ENCODE data around the gene CFAP299.

DNA sequence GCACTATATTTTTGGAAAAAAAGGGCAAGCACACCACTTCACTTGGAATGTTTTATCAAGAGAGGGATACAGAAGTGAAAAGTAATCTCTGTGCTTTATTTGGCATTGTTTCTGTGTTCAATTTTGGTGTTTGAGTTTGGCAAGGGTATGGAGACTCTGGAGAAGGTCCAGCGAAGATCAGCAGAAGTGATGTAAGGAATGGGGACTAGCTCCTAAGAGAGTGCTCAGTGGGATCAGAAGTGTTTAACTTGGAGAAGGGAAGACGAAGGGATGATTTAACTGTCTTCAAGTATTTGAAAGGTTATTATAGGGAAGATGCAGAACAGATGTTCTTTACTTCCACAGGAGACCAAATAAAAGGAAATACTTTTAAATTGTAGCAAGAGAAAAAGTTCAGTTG lies 74.3 kb downstream of the CFAP299 start:
- TF ChIP-seq, protein P1, sequence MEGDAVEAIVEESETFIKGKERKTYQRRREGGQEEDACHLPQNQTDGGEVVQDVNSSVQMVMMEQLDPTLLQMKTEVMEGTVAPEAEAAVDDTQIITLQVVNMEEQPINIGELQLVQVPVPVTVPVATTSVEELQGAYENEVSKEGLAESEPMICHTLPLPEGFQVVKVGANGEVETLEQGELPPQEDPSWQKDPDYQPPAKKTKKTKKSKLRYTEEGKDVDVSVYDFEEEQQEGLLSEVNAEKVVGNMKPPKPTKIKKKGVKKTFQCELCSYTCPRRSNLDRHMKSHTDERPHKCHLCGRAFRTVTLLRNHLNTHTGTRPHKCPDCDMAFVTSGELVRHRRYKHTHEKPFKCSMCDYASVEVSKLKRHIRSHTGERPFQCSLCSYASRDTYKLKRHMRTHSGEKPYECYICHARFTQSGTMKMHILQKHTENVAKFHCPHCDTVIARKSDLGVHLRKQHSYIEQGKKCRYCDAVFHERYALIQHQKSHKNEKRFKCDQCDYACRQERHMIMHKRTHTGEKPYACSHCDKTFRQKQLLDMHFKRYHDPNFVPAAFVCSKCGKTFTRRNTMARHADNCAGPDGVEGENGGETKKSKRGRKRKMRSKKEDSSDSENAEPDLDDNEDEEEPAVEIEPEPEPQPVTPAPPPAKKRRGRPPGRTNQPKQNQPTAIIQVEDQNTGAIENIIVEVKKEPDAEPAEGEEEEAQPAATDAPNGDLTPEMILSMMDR (IDR thresholded peaks at IDR 0.05), result no peak
- TF ChIP-seq POLR2A (IDR thresholded peaks at IDR 0.05), result no peak
